HCT116 (cell line): ENCODE measurements around the gene MRPL21. TPM values are rescaled to one million over a fixed set of nuclear protein-coding genes. Genes with fewer than 3 reads are reported as not detected.

Experiments used
- ATAC-seq: fragments of 200-7000 bp; cut with Tn5 transposase; 2 replicates; pipeline ENCODE4 v1.9.1; 2020; ENCODE audit warnings: mild to moderate bottlenecking, moderate library complexity
- BruUV-seq: library from RNA; stranded (reverse); fragments of 400-500 nt; replicated peaks from 2 replicates; lab custom pipeline; 2021; lab: Mats Ljungman, UMichigan
- CTCF ChIA-PET: fragments of 300-600 bp; sonication (Branson Sonifier 250); formaldehyde crosslinking; loops from one replicate; lab custom pipeline; 2021; ENCODE audit warnings: antibody characterized with exemption; lab: Charles Lee
- POLR2A ChIA-PET: fragments of 300-600, 350-600 bp; sonication (Branson Sonifier 250); formaldehyde crosslinking; loops from one replicate; lab custom pipeline; 2021; ENCODE audit warnings: antibody characterized with exemption; lab: Charles Lee
- RAD21 ChIA-PET, 2 experiments: fragments of 300-600 bp; sonication (Branson Sonifier 250); formaldehyde crosslinking; loops; one replicate each; lab custom pipeline; 2023; ENCODE audit warnings: low total read pairs in 2 of 2; ENCODE audit not compliant: uncharacterized antibody in 2 of 2, unreplicated experiment in 2 of 2, low non-redundant PET in 1 of 2; lab: Charles Lee
- DNase-seq: peaks from one replicate; pipeline ENCODE4 v3.0.0-alpha.2; 2010; ENCODE audit warnings: low read depth, low spot score
- H2AFZ ChIP-seq: fragments of 200-600 bp; shearing (Covaris generic), sonication (generic); 2 replicates; pipeline ENCODE4 v1.6.1; 2017; ENCODE audit warnings: low read depth, mixed run types, mixed read lengths, antibody characterized with exemption, low read length; ENCODE audit not compliant: poor library complexity, severe bottlenecking
- H3K27ac ChIP-seq: 2 replicates; pipeline ENCODE4 v1.5.1; 2012; ENCODE audit warnings: low read depth, low read length
- H3K27me3 ChIP-seq: fragments of 200-600 bp; sonication (generic); 2 replicates; pipeline ENCODE4 v1.6.1; 2016; ENCODE audit warnings: mixed run types, low read length, mixed read lengths; ENCODE audit not compliant: insufficient read depth
- H3K36me3 ChIP-seq, 2 experiments: fragments of 200-500 bp in 1 of 2; fragments of 200-600 bp in 1 of 2; sonication (Bioruptor generic) in 1 of 2; sonication (generic) in 1 of 2; 2 replicates each; pipeline versions ENCODE4 v1.5.1 to v1.6.1; 2014 to 2016; ENCODE audit warnings: low read length in 2 of 2, inconsistent platforms in 1 of 2, mixed read lengths in 1 of 2, mixed run types in 1 of 2; ENCODE audit not compliant: insufficient read depth in 2 of 2, control insufficient read depth in 1 of 2
- H3K4me1 ChIP-seq, 2 experiments: fragments of 200-600 bp in 1 of 2; sonication (generic) in 1 of 2; 2 replicates each; pipeline versions ENCODE4 v1.5.1 to v1.6.1; 2012 to 2017; ENCODE audit warnings: low read length in 2 of 2, inconsistent platforms in 1 of 2, mild to moderate bottlenecking in 1 of 2, mixed read lengths in 1 of 2, mixed run types in 1 of 2, moderate library complexity in 1 of 2; ENCODE audit not compliant: insufficient read depth in 2 of 2, control insufficient read depth in 1 of 2
- H3K4me2 ChIP-seq: fragments of 200-600 bp; sonication (generic); 2 replicates; pipeline ENCODE4 v1.6.1; 2017; ENCODE audit warnings: mixed run types, low read length, mixed read lengths
- H3K4me3 ChIP-seq, 2 experiments: fragments of 200-600 bp in 1 of 2; sonication (generic) in 1 of 2; replicated peaks in 1 of 2; 2 replicates each; pipeline ENCODE4 v1.5.1; 2011 to 2016; ENCODE audit warnings: low read length in 2 of 2, control low read depth in 1 of 2, low read depth in 1 of 2, mild to moderate bottlenecking in 1 of 2, mixed read lengths in 1 of 2, mixed run types in 1 of 2
- H3K79me2 ChIP-seq: fragments of 200-600 bp; sonication (generic); 2 replicates; pipeline ENCODE4 v1.6.1; 2017; ENCODE audit warnings: mild to moderate bottlenecking, mixed run types, low read length, moderate library complexity, mixed read lengths; ENCODE audit not compliant: insufficient read depth
- H3K9ac ChIP-seq: fragments of 200-600 bp; sonication (generic); 2 replicates; pipeline ENCODE4 v1.6.1; 2016; ENCODE audit warnings: low read length, mixed read lengths
- H3K9me2 ChIP-seq: fragments of 200-600 bp; sonication (generic), shearing (Covaris generic); 2 replicates; pipeline ENCODE4 v1.6.1; 2017; ENCODE audit warnings: mixed run types, mild to moderate bottlenecking, moderate library complexity; ENCODE audit not compliant: insufficient read depth
- H3K9me3 ChIP-seq, 2 experiments: fragments of 200-500 bp in 1 of 2; fragments of 200-600 bp in 1 of 2; sonication (Bioruptor generic) in 1 of 2; sonication (generic) in 1 of 2; 2 replicates each; pipeline ENCODE4 v1.6.1; 2014 to 2017; ENCODE audit warnings: low read length in 2 of 2, mixed read lengths in 2 of 2, inconsistent platforms in 1 of 2, low read depth in 1 of 2, mild to moderate bottlenecking in 1 of 2, mixed run types in 1 of 2, moderate library complexity in 1 of 2; ENCODE audit not compliant: control insufficient read depth in 1 of 2, insufficient read depth in 1 of 2
- H4K20me1 ChIP-seq: fragments of 200-600 bp; sonication (generic), shearing (Covaris generic); 2 replicates; pipeline ENCODE4 v1.6.1; 2017; ENCODE audit warnings: mixed run types, mild to moderate bottlenecking, moderate library complexity; ENCODE audit not compliant: insufficient read depth
- ATF3 ChIP-seq: IDR thresholded peaks from 2 replicates; pipeline ENCODE4 v1.6.1; 2012
- CBX3 ChIP-seq: IDR thresholded peaks from 2 replicates; pipeline ENCODE4 v1.6.1; 2012; ENCODE audit warnings: low read depth
- CTCF ChIP-seq, 3 experiments: fragments of 200-600 bp in 1 of 3; sonication (generic) in 1 of 3; IDR thresholded peaks in 2 of 3; conservative IDR thresholded peaks in 1 of 3; 2 replicates each; pipeline ENCODE4 v1.5.1; 2012 to 2017; ENCODE audit warnings: low read depth in 2 of 3, low read length in 2 of 3, antibody characterized with exemption in 1 of 3, borderline replicate concordance in 1 of 3, control low read depth in 1 of 3, mild to moderate bottlenecking in 1 of 3, mixed read lengths in 1 of 3, mixed run types in 1 of 3, moderate library complexity in 1 of 3; ENCODE audit not compliant: insufficient read depth in 1 of 3
- EGR1 ChIP-seq: IDR thresholded peaks from 2 replicates; pipeline ENCODE4 v1.6.1; 2012; ENCODE audit warnings: low read depth
- JUND ChIP-seq: IDR thresholded peaks from 2 replicates; pipeline ENCODE4 v1.6.1; 2012
- POLR2A ChIP-seq: IDR thresholded peaks from 2 replicates; pipeline ENCODE4 v1.7.0; 2011; ENCODE audit warnings: borderline replicate concordance; ENCODE audit not compliant: insufficient read depth, insufficient read length; ENCODE audit errors: extremely low read depth
- POLR2AphosphoS5 ChIP-seq: IDR thresholded peaks from 2 replicates; pipeline ENCODE4 v1.6.1; 2011; ENCODE audit warnings: mild to moderate bottlenecking, low read depth, low read length, moderate library complexity
- ZBTB33 ChIP-seq: IDR thresholded peaks from 2 replicates; pipeline ENCODE4 v1.6.1; 2011; ENCODE audit warnings: mild to moderate bottlenecking, low read length, moderate library complexity; ENCODE audit not compliant: insufficient replicate concordance; ENCODE audit errors: extremely low read depth
- intact Hi-C: fragments of 100-400 bp; cut with micrococcal nuclease; formaldehyde crosslinking; loops from 2 replicates; pipeline ENCODE4 v1.10.0; 2022
- total RNA-seq: library from RNA; stranded (reverse); gene quantifications from one replicate; pipeline ENCODE4 v1.2.1, GENCODE V29; 2021; ENCODE audit not compliant: unreplicated experiment

MRPL21 gene
- total RNA-seq, 1 experiment from 2014 or later, result 90.2 TPM

DNA sequence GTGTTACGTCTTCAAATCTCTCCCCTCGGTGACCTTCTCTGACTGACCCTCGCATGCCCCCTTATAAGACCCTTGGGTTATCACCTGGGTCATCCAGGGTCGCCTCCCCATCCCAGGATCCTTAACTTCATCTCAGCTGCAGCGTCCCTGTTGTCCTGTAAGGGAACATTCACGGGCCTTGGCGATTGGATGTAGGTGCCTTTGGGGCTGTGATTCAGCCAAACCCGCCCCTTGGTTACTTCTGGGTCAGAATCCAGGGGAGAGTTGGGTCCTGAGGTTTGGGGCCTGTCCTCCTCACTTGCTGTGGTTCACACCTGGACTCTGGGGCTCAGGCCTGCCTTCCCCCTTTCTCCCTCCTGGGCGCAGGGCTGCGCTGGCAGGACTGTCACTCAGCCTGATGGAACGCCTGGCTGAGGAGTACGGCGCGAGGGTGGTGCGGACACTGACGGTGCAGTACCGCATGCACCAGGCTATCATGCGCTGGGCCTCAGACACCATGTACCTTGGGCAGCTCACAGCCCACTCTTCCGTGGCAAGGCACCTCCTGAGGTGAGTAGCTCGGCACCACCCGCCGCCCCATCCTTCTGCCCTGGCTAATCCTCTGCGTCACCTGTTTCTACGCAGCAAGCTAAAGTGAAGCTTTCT lies 29.4 kb upstream of the MRPL21 start:
- RAD21 ChIA-PET, result no interaction called here
- POLR2A ChIA-PET, result no interaction called here
- BruUV-seq, result no TSS peak

More for the DNA sequence above, 29.4 kb upstream of the MRPL21 start:
- no peaks in the 10 kb centered on the region for H3K9me2 ChIP-seq
- H3K9ac ChIP-seq, result no peak overlapping the region
- no peaks in the 10 kb centered on the region for H3K27me3 ChIP-seq
- peaks cover 17 to 23% of the 10 kb centered on the region in 2 experiments; a peak in 3 of 4 replicates for H3K36me3 ChIP-seq
- ATAC-seq (no peak), DNase-seq (no peak)
- TF ChIP-seq POLR2AphosphoS5 (no peak), JUND (no peak), ZBTB33 (no peak), CBX3 (no peak), POLR2A (no peak), EGR1 (no peak), ATF3 (no peak), CTCF (IDR thresholded peaks at IDR 0.05 in 2 of 3, conservative IDR thresholded peaks at IDR 0.05 in 1 of 3; ENCODE audit: borderline replicate concordance in 1 of 3, insufficient read depth in 1 of 3, low read depth in 2 of 3, low read length in 2 of 3) (no peak)
- no peak overlapping the region for H3K4me3 ChIP-seq
- H3K27ac ChIP-seq, result no peak overlapping the region
- CTCF ChIA-PET, result no interaction called here
- H4K20me1 ChIP-seq, result no peaks in the 10 kb centered on the region
- no peak overlapping the region for H3K4me2 ChIP-seq
- no peaks in the 10 kb centered on the region for H3K4me1 ChIP-seq
- H3K79me2 ChIP-seq, result 0 out of 2 replicates have a peak, but pooled peaks cover under 1% of the 10 kb centered on the region
- no peaks in the 10 kb centered on the region for H3K9me3 ChIP-seq
- H2AFZ ChIP-seq, result no peak overlapping the region
- intact Hi-C loops, result no loop called here
